GM12878 (cell line): Measurements from ENCODE around the gene TBXT. TPM values are rescaled to one million over a fixed set of nuclear protein-coding genes. Genes with fewer than 3 reads are reported as not detected.

Experiments
- ATAC-seq: fragments of 200-7000 bp; cut with Tn5 transposase; 3 replicates; pipeline ENCODE4 v1.9.1; 2020; ENCODE audit warnings: mild to moderate bottlenecking, moderate library complexity
- BruUV-seq: library from RNA; stranded (reverse); fragments of 400-500 nt; replicated peaks from 2 replicates; lab custom pipeline; 2021; lab: Mats Ljungman, UMichigan
- CTCF ChIA-PET: fragments of 300-600 bp; sonication (Branson Sonifier 250); formaldehyde crosslinking; extraction: SDS; loops from one replicate; lab custom pipeline; 2021; ENCODE audit warnings: inconsistent platforms; lab: Yijun Ruan, JAX
- POLR2A ChIA-PET: fragments of 350-600 bp; formaldehyde crosslinking; extraction: SDS; loops from one replicate; lab custom pipeline; 2021; ENCODE audit warnings: inconsistent platforms; lab: Charles Lee
- RAD21 ChIA-PET: fragments of 300-600 bp; sonication (Branson Sonifier 250); formaldehyde crosslinking; loops from one replicate; lab custom pipeline; 2023; ENCODE audit warnings: antibody characterized with exemption; ENCODE audit not compliant: unreplicated experiment; lab: Charles Lee
- SMC1A ChIA-PET: fragments of 300-600 bp; sonication (Branson Sonifier 250); formaldehyde crosslinking; loops from one replicate; lab custom pipeline; 2023; ENCODE audit not compliant: unreplicated experiment, uncharacterized antibody; lab: Charles Lee
- DNase-seq: peaks from one replicate; pipeline ENCODE4 v3.0.0-alpha.2; 2011; ENCODE audit warnings: low read depth, low spot score
- FAIRE-seq: peaks from 3 replicates; lab custom pipeline; 2011; peaks lifted over from hg19 to GRCh38; lab: Jason Lieb, UNC
- H2AFZ ChIP-seq: 2 replicates; pipeline ENCODE4 v1.6.0; 2011; ENCODE audit warnings: low read depth, low read length, control low read depth; ENCODE audit not compliant: control insufficient read depth
- H3K27ac ChIP-seq: 2 replicates; pipeline ENCODE4 v1.5.1; 2011; ENCODE audit warnings: control low read depth; ENCODE audit not compliant: control insufficient read depth, insufficient read depth
- H3K27me3 ChIP-seq, 2 experiments: replicated peaks in 1 of 2; 2 replicates each; pipeline versions ENCODE4 v1.6.0 to v1.6.1; 2011; ENCODE audit warnings: low read length in 1 of 2; ENCODE audit not compliant: control insufficient read depth in 2 of 2, insufficient read depth in 2 of 2
- H3K36me3 ChIP-seq, 2 experiments: 2 replicates each; pipeline ENCODE4 v1.5.1; 2011; ENCODE audit warnings: low read length in 1 of 2; ENCODE audit not compliant: control insufficient read depth in 2 of 2, insufficient read depth in 2 of 2
- H3K4me1 ChIP-seq: 2 replicates; pipeline ENCODE4 v1.6.1; 2011; ENCODE audit warnings: mild to moderate bottlenecking, low read length, moderate library complexity, mixed read lengths; ENCODE audit not compliant: control insufficient read depth, insufficient read depth
- H3K4me2 ChIP-seq: 2 replicates; pipeline ENCODE4 v1.6.0; 2011; ENCODE audit warnings: control low read depth; ENCODE audit not compliant: control insufficient read depth, insufficient read depth
- H3K4me3 ChIP-seq: fragments of 200-600 bp; sonication (generic); 2 replicates; pipeline ENCODE4 v1.5.1; 2016
- H3K79me2 ChIP-seq: 2 replicates; pipeline ENCODE4 v1.6.0; 2011; ENCODE audit warnings: low read length; ENCODE audit not compliant: control insufficient read depth, insufficient read depth
- H3K9ac ChIP-seq: 2 replicates; pipeline ENCODE4 v1.8.0; 2011; ENCODE audit warnings: low read length, control low read depth, mixed read lengths; ENCODE audit not compliant: control insufficient read depth, insufficient read depth
- H3K9me3 ChIP-seq: replicated peaks from 3 replicates; pipeline ENCODE4 v1.5.1; 2011; ENCODE audit warnings: mild to moderate bottlenecking, low read length; ENCODE audit not compliant: control insufficient read depth, insufficient read depth
- H4K20me1 ChIP-seq: 2 replicates; pipeline ENCODE4 v1.6.0; 2011; ENCODE audit not compliant: control insufficient read depth, insufficient read depth
- BHLHE40 ChIP-seq, 2 experiments: fragments of 450-650 bp in 1 of 2; IDR thresholded peaks; 2 replicates each; pipeline ENCODE4 v1.6.1; 2011 to 2017; ENCODE audit warnings: low read depth in 2 of 2, borderline replicate concordance in 1 of 2, improper control_type of control experiment in 1 of 2, low read length in 1 of 2, mild to moderate bottlenecking in 1 of 2
- CEBPB ChIP-seq, 2 experiments: fragments of 150-350 bp in 1 of 2; IDR thresholded peaks; 2 replicates each; pipeline ENCODE4 v1.6.1; 2012 to 2014; ENCODE audit warnings: low read depth in 2 of 2, low read length in 2 of 2, borderline replicate concordance in 1 of 2, inconsistent platforms in 1 of 2
- EGR1 ChIP-seq, 2 experiments: IDR thresholded peaks; 1 replicate in 1 of 2; 2 replicates in 1 of 2; pipeline ENCODE4 v1.6.1; 2011 to 2012; ENCODE audit warnings: low read depth in 2 of 2, low read length in 2 of 2, borderline replicate concordance in 1 of 2, mild to moderate bottlenecking in 1 of 2, moderate library complexity in 1 of 2
- HDGF ChIP-seq: fragments of 450-650 bp; IDR thresholded peaks from 2 replicates; pipeline ENCODE4 v1.6.1; 2016; ENCODE audit warnings: antibody characterized with exemption
- IRF5 ChIP-seq: fragments of 450-650 bp; IDR thresholded peaks from 2 replicates; pipeline ENCODE4 v1.6.1; 2017; ENCODE audit warnings: borderline replicate concordance
- MTA2 ChIP-seq: fragments of 450-650 bp; IDR thresholded peaks from 2 replicates; pipeline ENCODE4 v1.6.1; 2016; ENCODE audit warnings: low read depth, mild to moderate bottlenecking, moderate library complexity
- MXI1 ChIP-seq: fragments of 150-350 bp; IDR thresholded peaks from 2 replicates; pipeline ENCODE4 v1.6.1; 2011; ENCODE audit warnings: low read depth, mild to moderate bottlenecking, inconsistent platforms, low read length, improper control_type of control experiment
- PBX3 ChIP-seq: IDR thresholded peaks from 2 replicates; pipeline ENCODE4 v1.6.1; 2011; ENCODE audit warnings: mild to moderate bottlenecking, low read depth, low read length, moderate library complexity; ENCODE audit not compliant: insufficient replicate concordance
- POLR2A ChIP-seq: IDR thresholded peaks from 2 replicates; pipeline ENCODE4 v1.6.1; 2011; ENCODE audit warnings: low read depth, mild to moderate bottlenecking, low read length
- RBBP5 ChIP-seq: fragments of 200-600 bp; sonication (generic); conservative IDR thresholded peaks from 2 replicates; pipeline ENCODE4 v1.6.1; 2016
- SRF ChIP-seq, 2 experiments: IDR thresholded peaks; 2 replicates each; pipeline ENCODE4 v1.6.1; 2011; ENCODE audit warnings: low read depth in 2 of 2, low read length in 2 of 2, mild to moderate bottlenecking in 1 of 2, moderate library complexity in 1 of 2
- TBL1XR1 ChIP-seq: IDR thresholded peaks from 2 replicates; pipeline ENCODE4 v1.6.1; 2012; ENCODE audit warnings: low read depth, low read length, improper control_type of control experiment
- USF2 ChIP-seq: IDR thresholded peaks from 2 replicates; pipeline ENCODE4 v1.6.1; 2011; ENCODE audit warnings: low read depth, low read length, improper control_type of control experiment, borderline replicate concordance
- ZNF687 ChIP-seq: fragments of 450-650 bp; IDR thresholded peaks from 2 replicates; pipeline ENCODE4 v1.6.1; 2017; ENCODE audit warnings: mild to moderate bottlenecking, moderate library complexity
- WGBS: methylation state at CpG from one replicate; pipeline ENCODE4 v1.1.6; 2016; ENCODE audit warnings: low lambda C conversion rate; ENCODE audit not compliant: insufficient replicate concordance, insufficient coverage; ENCODE audit errors: missing lambda C conversion rate; 5-methylcytosine and 5-hydroxymethylcytosine counted together
- in situ Hi-C: fragments of 300-500 bp; cut with MboI; formaldehyde crosslinking; loops from 9 replicates; pipeline ENCODE4 v1.14.3; 2018; ENCODE audit warnings: mixed read lengths
- intact Hi-C: fragments of 100-400 bp; cut with micrococcal nuclease; formaldehyde crosslinking; loops from one replicate; pipeline ENCODE4 v1.14.2; 2022; ENCODE audit not compliant: unreplicated experiment
- polyA plus RNA-seq, 11 experiments: library from polyadenylated mRNA; depleted of rRNA in 4 of 11; unstranded in 6 of 11; stranded (reverse) in 5 of 11; fragments of >200 nt; fragmentation: Nextera tagmentation in 4 of 11; fragmentation: Illumina TruSeq in 1 of 11; extraction: Ambion mirVana in 4 of 11; extraction: Trizol in 1 of 11; gene quantifications; 1 replicate in 1 of 11; 2 replicates in 10 of 11; pipeline versions ENCODE4 v1.2.1 to v1.2.3, GENCODE V29; 2011 to 2016; ENCODE audit warnings: inconsistent platforms in 2 of 11, missing spikeins in 2 of 11, low read depth in 1 of 11
- total RNA-seq, 4 experiments: library from RNA; depleted of rRNA in 3 of 4; stranded (reverse); fragments of >200 nt in 3 of 4; fragmentation: Illumina TruSeq in 1 of 4; extraction: Trizol in 1 of 4; gene quantifications; 2 replicates each; pipeline versions ENCODE4 v1.2.1 to v1.2.3, GENCODE V29; 2013 to 2021

The TBXT gene
- total and polyA plus RNA-seq, 10 of the 15 experiments (the other 5 are each of a cell fraction or from before 2014, with no cell fraction given), result 0.06 to 2.5 TPM; not detected in 8

- CTCF ChIA-PET, result interaction anchor here (1.4 kb wide), 1 partner anchor 9 kb away, joined by 3 read pairs; no protein-coding TSS in a partner anchor
- no peaks in the 10 kb centered on the region for H3K36me3 ChIP-seq
- H2AFZ ChIP-seq, result no peak overlapping the region
- TF ChIP-seq IRF5 (no peak), BHLHE40 (IDR thresholded peaks at IDR 0.05; ENCODE audit: borderline replicate concordance in 1 of 2, low read depth in 2 of 2, low read length in 1 of 2) (no peak), RBBP5 (no peak), MXI1 (no peak), TBL1XR1 (no peak), SRF (IDR thresholded peaks at IDR 0.05; ENCODE audit: low read depth in 2 of 2, low read length in 2 of 2) (no peak), CEBPB (IDR thresholded peaks at IDR 0.05; ENCODE audit: borderline replicate concordance in 1 of 2, low read depth in 2 of 2, low read length in 2 of 2) (no peak), HDGF (no peak), PBX3 (no peak), USF2 (no peak), MTA2 (no peak), EGR1 (IDR thresholded peaks at IDR 0.05; ENCODE audit: borderline replicate concordance in 1 of 2, low read depth in 2 of 2, low read length in 2 of 2) (no peak), ZNF687 (no peak), POLR2A (no peak)
- POLR2A ChIA-PET, result no interaction called here
- no peak overlapping the region for H3K27ac ChIP-seq
- no peaks in the 10 kb centered on the region for H3K79me2 ChIP-seq
- FAIRE-seq (no peak), DNase-seq (no peak), ATAC-seq (no peak)
- no peaks in the 10 kb centered on the region for H3K4me1 ChIP-seq
- RAD21 ChIA-PET, result no interaction called here
- 0 out of 3 replicates have a peak, but pooled peaks cover 3% of the 10 kb centered on the region for H3K9me3 ChIP-seq
- H3K9ac ChIP-seq, result no peak overlapping the region
- no peaks in the 10 kb centered on the region for H4K20me1 ChIP-seq
- no TSS peak for BruUV-seq
- H3K4me2 ChIP-seq, result no peak overlapping the region
- in situ Hi-C loops, result no loop called here
- intact Hi-C loops, result no loop called here
- no peak overlapping the region for H3K4me3 ChIP-seq
- SMC1A ChIA-PET, result no interaction called here
- peaks cover 0 to 3% of the 10 kb centered on the region in 2 experiments; a peak in 2 of 4 replicates for H3K27me3 ChIP-seq
- 39% methylated on average over 11 of the region's 11 CpGs for WGBS
These were observed 55.1 kb downstream of the TBXT start for GRCh38 chr6:166112580-166112979.
